Measurements from ENCODE around the gene RFX4. TPM values are rescaled to one million over a fixed set of nuclear protein-coding genes. Genes with fewer than 3 reads are reported as not detected.

The RFX4 gene
- total and polyA plus RNA-seq, 10 of the 15 experiments (the other 5 are each of a cell fraction or from before 2014, with no cell fraction given), result 0.02 to 0.23 TPM; not detected in 8

Other genes with a start within 250 kb of the RFX4 start
- gene POLR3B, start 225.3 kb upstream of the RFX4 start, total RNA-seq (2014; rRNA removed), result 6.5 and 7.6 TPM in 2 replicates
- gene POLR3B, start 225.3 kb upstream of the RFX4 start, total RNA-seq (2014; rRNA removed; fragmentation: Illumina TruSeq; extraction: Trizol), result 7.5 and 8.5 TPM in 2 replicates
- gene POLR3B, start 225.3 kb upstream of the RFX4 start, total RNA-seq (2021), result 7.6 and 7.9 TPM in 2 replicates
- gene POLR3B, start 225.3 kb upstream of the RFX4 start, polyA plus RNA-seq (2011; rRNA removed), result 8.1 and 8.9 TPM in 2 replicates
- gene POLR3B, start 225.3 kb upstream of the RFX4 start, polyA plus RNA-seq (2014; fragmentation: Illumina TruSeq; extraction: Trizol), result 9.9 and 10.2 TPM in 2 replicates
- 1 to 10 TPM; 2.3 to 4.3 TPM for gene POLR3B, start 225.3 kb upstream of the RFX4 start, polyA plus RNA-seq (2014; fragmentation: Nextera tagmentation; extraction: Ambion mirVana)
- 5.5 and 7.0 TPM in 2 replicates for gene POLR3B, start 225.3 kb upstream of the RFX4 start, polyA plus RNA-seq (2014; rRNA removed)
- 10 to 100 TPM; 10.4 to 10.5 TPM for gene POLR3B, start 225.3 kb upstream of the RFX4 start, polyA plus RNA-seq (2016; fragmentation: Nextera tagmentation; extraction: Ambion mirVana)
- gene RIC8B, start 191.7 kb downstream of the RFX4 start, total RNA-seq (2014; rRNA removed), result 6.1 and 8.0 TPM in 2 replicates
- gene RIC8B, start 191.7 kb downstream of the RFX4 start, total RNA-seq (2014; rRNA removed; fragmentation: Illumina TruSeq; extraction: Trizol), result 7.3 and 9.0 TPM in 2 replicates
- 9.6 and 10.4 TPM in 2 replicates for gene RIC8B, start 191.7 kb downstream of the RFX4 start, total RNA-seq (2021)
- 10.8 and 13.7 TPM in 2 replicates for gene RIC8B, start 191.7 kb downstream of the RFX4 start, polyA plus RNA-seq (2011; rRNA removed)
- gene RIC8B, start 191.7 kb downstream of the RFX4 start, polyA plus RNA-seq (2014; fragmentation: Illumina TruSeq; extraction: Trizol), result 7.0 and 8.6 TPM in 2 replicates
- gene RIC8B, start 191.7 kb downstream of the RFX4 start, polyA plus RNA-seq (2014; fragmentation: Nextera tagmentation; extraction: Ambion mirVana), result 1 to 10 TPM; 2.3 to 2.4 TPM
- gene RIC8B, start 191.7 kb downstream of the RFX4 start, polyA plus RNA-seq (2014; rRNA removed), result 3.9 and 6.2 TPM in 2 replicates
- 1 to 10 TPM; 5.9 to 6.3 TPM for gene RIC8B, start 191.7 kb downstream of the RFX4 start, polyA plus RNA-seq (2016; fragmentation: Nextera tagmentation; extraction: Ambion mirVana)

Data from GM12878 (cell line).